K562 (cell line): ENCODE results near the gene CACNB2. TPM values are rescaled to one million over a fixed set of nuclear protein-coding genes. Genes with fewer than 3 reads are reported as not detected.

ENCODE experiments used
- ATAC-seq: fragments of 200-7000 bp; cut with Tn5 transposase; 3 replicates; pipeline ENCODE4 v1.9.1; 2020; ENCODE audit warnings: moderate library complexity
- BruUV-seq: library from RNA; stranded (reverse); fragments of 400-500 nt; replicated peaks from 2 replicates; lab custom pipeline; 2021; lab: Mats Ljungman, UMichigan
- CTCF ChIA-PET: fragments of 300-600 bp; formaldehyde crosslinking; extraction: SDS; loops from one replicate; lab custom pipeline; 2021; ENCODE audit warnings: low intra/inter-chr PET ratio; lab: Yijun Ruan, JAX
- POLR2A ChIA-PET: fragments of 300-600, 350-650 bp; sonication (Branson Sonifier 250); formaldehyde crosslinking; extraction: SDS; loops from one replicate; lab custom pipeline; 2021; ENCODE audit warnings: antibody characterized with exemption, inconsistent platforms; lab: Yijun Ruan, JAX
- DNase-seq, 4 experiments: peaks; one replicate each; pipeline versions ENCODE4 v3.0.0 to v3.0.0-alpha.2; 2011 to 2018; ENCODE audit warnings: low spot score in 3 of 4, mixed read lengths in 3 of 4; ENCODE audit errors: extremely low read depth in 1 of 4
- FAIRE-seq: peaks from 2 replicates; lab custom pipeline; 2011; peaks lifted over from hg19 to GRCh38; lab: Jason Lieb, UNC
- H2AFZ ChIP-seq: 2 replicates; pipeline ENCODE4 v1.6.0; 2011; ENCODE audit warnings: low read depth, low read length, control low read depth, inconsistent platforms
- H3K27ac ChIP-seq: fragments of 200-600 bp; 3 replicates; pipeline ENCODE4 v1.8.0; 2011; ENCODE audit warnings: low read depth, mild to moderate bottlenecking, control low read depth, inconsistent platforms, low read length, moderate library complexity, mixed read lengths; ENCODE audit errors: extremely low read depth
- H3K27me3 ChIP-seq, 2 experiments: fragments of 300-600 bp in 1 of 2; 2 replicates in 1 of 2; 3 replicates in 1 of 2; pipeline versions ENCODE4 v1.6.0 to v1.8.0; 2011; ENCODE audit warnings: inconsistent platforms in 2 of 2, low read length in 2 of 2, mild to moderate bottlenecking in 1 of 2, mixed read lengths in 1 of 2, moderate library complexity in 1 of 2; ENCODE audit not compliant: control insufficient read depth in 2 of 2, insufficient read depth in 2 of 2
- H3K36me3 ChIP-seq: fragments of 300-600 bp; 3 replicates; pipeline ENCODE4 v1.8.0; 2011; ENCODE audit warnings: mild to moderate bottlenecking, low read length, inconsistent platforms; ENCODE audit not compliant: control insufficient read depth, insufficient read depth
- H3K4me1 ChIP-seq, 2 experiments: fragments of 200-600 bp in 1 of 2; replicated peaks in 1 of 2; 2 replicates in 1 of 2; 3 replicates in 1 of 2; pipeline versions ENCODE4 v1.5.1 to v1.8.0; 2011; ENCODE audit warnings: inconsistent platforms in 2 of 2, low read length in 2 of 2, mild to moderate bottlenecking in 1 of 2, mixed read lengths in 1 of 2, moderate library complexity in 1 of 2; ENCODE audit not compliant: control insufficient read depth in 2 of 2, insufficient read depth in 2 of 2
- H3K4me2 ChIP-seq: 2 replicates; pipeline ENCODE4 v1.6.1; 2011; ENCODE audit warnings: low read length, control low read depth, inconsistent platforms, mixed read lengths; ENCODE audit not compliant: insufficient read depth
- H3K4me3 ChIP-seq: fragments of 200-600 bp; sonication (generic), shearing (Covaris generic); 2 replicates; pipeline ENCODE4 v1.5.1; 2016; ENCODE audit warnings: control low read depth, inconsistent platforms
- H3K79me2 ChIP-seq: fragments of 200-600 bp; 3 replicates; pipeline ENCODE4 v1.8.0; 2011; ENCODE audit warnings: low read length, inconsistent platforms; ENCODE audit not compliant: control insufficient read depth, insufficient read depth
- H3K9ac ChIP-seq, 2 experiments: 2 replicates each; pipeline versions ENCODE4 v1.6.0 to v1.6.1; 2011; ENCODE audit warnings: low read depth in 2 of 2, low read length in 2 of 2, control low read depth in 1 of 2, inconsistent platforms in 1 of 2, mild to moderate bottlenecking in 1 of 2, mixed read lengths in 1 of 2; ENCODE audit not compliant: insufficient read depth in 1 of 2
- H3K9me1 ChIP-seq: one replicate; pipeline ENCODE4 v1.6.0; 2011; ENCODE audit warnings: inconsistent platforms, mild to moderate bottlenecking, low read length, moderate library complexity; ENCODE audit not compliant: control insufficient read depth, insufficient read depth
- H3K9me3 ChIP-seq: replicated peaks from 2 replicates; pipeline ENCODE4 v1.5.1; 2011; ENCODE audit warnings: low read depth, low read length, inconsistent platforms; ENCODE audit not compliant: control insufficient read depth, insufficient read depth
- H4K20me1 ChIP-seq: replicated peaks from 2 replicates; pipeline ENCODE4 v1.6.1; 2011; ENCODE audit warnings: low read length, inconsistent platforms, mixed read lengths; ENCODE audit not compliant: control insufficient read depth, insufficient read depth
- BMI1 ChIP-seq: fragments of 150-350 bp; IDR thresholded peaks from 2 replicates; pipeline ENCODE4 v1.6.1; 2014; ENCODE audit warnings: low read length
- BRF1 ChIP-seq: IDR thresholded peaks from 3 replicates; pipeline ENCODE4 v1.6.1; 2011; ENCODE audit warnings: borderline replicate concordance, mild to moderate bottlenecking; ENCODE audit not compliant: insufficient read length; ENCODE audit errors: extremely low read depth
- E2F8 ChIP-seq: fragments of 450-650 bp; IDR thresholded peaks from 2 replicates; pipeline ENCODE4 v1.7.1; 2018; ENCODE audit warnings: mild to moderate bottlenecking, low read depth; ENCODE audit not compliant: partially characterized antibody
- ESRRB ChIP-seq: fragments of 250-450 bp; sonication (Bioruptor Pico); IDR thresholded peaks from 2 replicates; pipeline ENCODE4 v1.5.0; 2020; ENCODE audit warnings: mild to moderate bottlenecking, moderate library complexity, borderline replicate concordance
- HNRNPH1 ChIP-seq: fragments of 200-400 bp; formaldehyde crosslinking; optimal IDR thresholded peaks from 2 replicates; pipeline ENCODE3; 2017; ENCODE audit warnings: low read depth, mild to moderate bottlenecking, low read length, moderate library complexity
- KDM1A ChIP-seq, 2 experiments: fragments of 450-650 bp; IDR thresholded peaks; 2 replicates each; pipeline ENCODE4 v1.6.1; 2016; ENCODE audit warnings: mild to moderate bottlenecking in 2 of 2
- MTF1 ChIP-seq: fragments of 250-450 bp; sonication (Bioruptor Pico); IDR thresholded peaks from 2 replicates; pipeline ENCODE4 v1.9.0; 2021; ENCODE audit warnings: moderate library complexity, mild to moderate bottlenecking, inconsistent platforms, borderline replicate concordance
- MYBL2 ChIP-seq, 2 experiments: fragments of 450-650 bp in 1 of 2; sonication (generic) in 1 of 2; formaldehyde crosslinking in 1 of 2; IDR thresholded peaks; 2 replicates each; pipeline versions ENCODE4 v1.6.1 to v1.8.1; 2017 to 2022; ENCODE audit warnings: borderline replicate concordance in 1 of 2, inconsistent platforms in 1 of 2, low read depth in 1 of 2, mild to moderate bottlenecking in 1 of 2, missing genetic modification reagents in 1 of 2, moderate library complexity in 1 of 2
- NELFE ChIP-seq: IDR thresholded peaks from 2 replicates; pipeline ENCODE4 v1.6.1; 2011; ENCODE audit warnings: mild to moderate bottlenecking; ENCODE audit not compliant: insufficient read depth, insufficient read length
- NFIX ChIP-seq: fragments of 250-450 bp; sonication (Bioruptor Pico); IDR thresholded peaks from 2 replicates; pipeline ENCODE4 v1.4.0; 2020; ENCODE audit warnings: low read depth, mild to moderate bottlenecking, moderate library complexity
- RUNX1 ChIP-seq: sonication (generic); IDR thresholded peaks from 2 replicates; pipeline ENCODE4 v1.6.1; 2016; ENCODE audit warnings: antibody characterized with exemption, low read depth
- SETDB1 ChIP-seq: IDR thresholded peaks from one replicate; pipeline ENCODE4 v1.6.1; 2012; ENCODE audit warnings: low read length, control low read depth, inconsistent platforms
- TAF9B ChIP-seq: fragments of 450-650 bp; IDR thresholded peaks from 2 replicates; pipeline ENCODE4 v1.6.1; 2018; ENCODE audit warnings: mild to moderate bottlenecking; ENCODE audit not compliant: partially characterized antibody
- XRCC4 ChIP-seq: IDR thresholded peaks from one replicate; pipeline ENCODE4 v1.6.1; 2011; ENCODE audit not compliant: insufficient read depth, insufficient read length; ENCODE audit errors: extremely low read depth
- ZBED1 ChIP-seq: IDR thresholded peaks from 2 replicates; pipeline ENCODE4 v1.6.1; 2014
- ZNF23 ChIP-seq: fragments of 250-450 bp; sonication (Bioruptor Pico); IDR thresholded peaks from 2 replicates; pipeline ENCODE4 v1.4.0; 2020; ENCODE audit warnings: mild to moderate bottlenecking
- ZNF274 ChIP-seq: IDR thresholded peaks from 2 replicates; pipeline ENCODE4 v1.6.1; 2011; ENCODE audit warnings: low read depth, mild to moderate bottlenecking, low read length, moderate library complexity, borderline replicate concordance
- ZNF785 ChIP-seq: fragments of 250-450 bp; sonication (Bioruptor Pico); IDR thresholded peaks from 2 replicates; pipeline ENCODE4 v1.4.0; 2020; ENCODE audit warnings: mild to moderate bottlenecking
- WGBS: fragments of 100-300 bp; shearing (Covaris generic); methylation state at CpG from one replicate; pipeline ENCODE4 v1.1.6; 2016; ENCODE audit warnings: low coverage, mixed read lengths; ENCODE audit not compliant: insufficient coverage; ENCODE audit errors: missing lambda C conversion rate; 5-methylcytosine and 5-hydroxymethylcytosine counted together
- in situ Hi-C: fragments of 300-500 bp; cut with MboI; formaldehyde crosslinking; loops from 4 replicates; pipeline ENCODE4 v1.15.0; 2018; ENCODE audit warnings: inconsistent platforms, mixed read lengths
- intact Hi-C: fragments of 100-400 bp; cut with micrococcal nuclease; formaldehyde crosslinking; loops from 2 replicates; pipeline ENCODE4 v1.14.2; 2022
- polyA plus RNA-seq, 8 experiments: library from polyadenylated mRNA; depleted of rRNA in 4 of 8; stranded (reverse) in 5 of 8; unstranded in 3 of 8; fragments of >200 nt; fragmentation: Nextera tagmentation in 2 of 8; fragmentation: Illumina TruSeq in 1 of 8; extraction: Ambion mirVana in 2 of 8; extraction: Trizol in 1 of 8; gene quantifications; 2 replicates each; pipeline versions ENCODE4 v1.2.1 to v1.2.3, GENCODE V29; 2011 to 2014; ENCODE audit warnings: inconsistent platforms in 1 of 8, missing spikeins in 1 of 8
- total RNA-seq, 7 experiments: library from RNA; depleted of rRNA in 6 of 7; stranded (reverse); fragments of >200 nt in 6 of 7; fragmentation: Illumina TruSeq in 2 of 7; extraction: Trizol in 2 of 7; gene quantifications; 2 replicates each; pipeline versions ENCODE4 v1.2.1 to v1.2.3, GENCODE V29; 2011 to 2021; ENCODE audit warnings: low replicate concordance in 1 of 7

Gene CACNB2
- total and polyA plus RNA-seq, 9 of the 15 experiments (the other 6 are each of a cell fraction or from before 2014, with no cell fraction given) = 1.8 to 2.2 TPM; not detected in 7

- TF ChIP-seq NELFE (no peak), SETDB1 (no peak), BRF1 (no peak), BMI1 (no peak), ZNF274 (no peak), KDM1A (IDR thresholded peaks at IDR 0.05) (no peak), MTF1 (CRISPR knock-in tag) (no peak), XRCC4 (no peak), ZBED1 (no peak), E2F8 (no peak), ZNF785 (CRISPR knock-in tag) (no peak), ESRRB (CRISPR knock-in tag) (no peak), TAF9B (no peak), NFIX (CRISPR knock-in tag) (no peak), MYBL2 (IDR thresholded peaks at IDR 0.05; ENCODE audit: low read depth) (no peak), MYBL2 (CRISPR knock-in tag; IDR thresholded peaks at IDR 0.05; ENCODE audit: borderline replicate concordance) (no peak), ZNF23 (CRISPR knock-in tag) (no peak), HNRNPH1 (no peak), RUNX1 (no peak)
These were observed 200.8 kb downstream of the CACNB2 start for GRCh38 chr10:18341055-18341454.

More at GRCh38 chr10:18341055-18341454, 200.8 kb downstream of the CACNB2 start:
- DNase-seq (no peak), ATAC-seq (no peak), FAIRE-seq (no peak)
- POLR2A ChIA-PET = no interaction called here
- no peaks in the 10 kb centered on the region for H3K9me3 ChIP-seq
- H4K20me1 ChIP-seq = no peaks in the 10 kb centered on the region
- H3K4me3 ChIP-seq = no peak overlapping the region
- no peaks in the 10 kb centered on the region for H3K79me2 ChIP-seq
- intact Hi-C loops = no loop called here
- no peaks in the 10 kb centered on the region for H3K36me3 ChIP-seq
- no peaks in the 10 kb centered on the region for H3K9me1 ChIP-seq
- H3K27ac ChIP-seq = no peak overlapping the region
- no peak overlapping the region for H2AFZ ChIP-seq
- in situ Hi-C loops = no loop called here
- WGBS = 0% methylated on average over 1 of the region's 1 CpG
- no peak overlapping the region for H3K4me2 ChIP-seq
- no peaks in the 10 kb centered on the region for H3K4me1 ChIP-seq
- H3K9ac ChIP-seq = no peak overlapping the region
- no peaks in the 10 kb centered on the region; a peak in 1 of 5 replicates for H3K27me3 ChIP-seq
- no TSS peak for BruUV-seq
- CTCF ChIA-PET = no interaction called here
